H9 (cell line): ENCODE data around the gene KCNIP1. TPM values are rescaled to one million over a fixed set of nuclear protein-coding genes. Genes with fewer than 3 reads are reported as not detected.

Experiments used
- DNase-seq: peaks from one replicate; pipeline ENCODE4 v3.0.0-alpha.2; 2017
- H2AFZ ChIP-seq: one replicate; pipeline ENCODE4 v1.6.1; 2013; ENCODE audit warnings: mild to moderate bottlenecking, low read length, control low read depth, moderate library complexity
- H2AK5ac ChIP-seq: 2 replicates; pipeline ENCODE4 v1.6.1; 2013; ENCODE audit warnings: low read length, control low read depth, mixed read lengths; ENCODE audit not compliant: insufficient read length
- H2BK120ac ChIP-seq: one replicate; pipeline ENCODE4 v1.6.1; 2013; ENCODE audit warnings: low read depth, mild to moderate bottlenecking, low read length, control low read depth, inconsistent platforms; ENCODE audit not compliant: poor library complexity, severe bottlenecking
- H2BK12ac ChIP-seq: 2 replicates; pipeline ENCODE4 v1.6.1; 2013; ENCODE audit warnings: low read length, control low read depth, mixed read lengths, low read depth; ENCODE audit not compliant: insufficient read length
- H2BK15ac ChIP-seq: 2 replicates; pipeline ENCODE4 v1.6.1; 2013; ENCODE audit warnings: low read depth, low read length, control low read depth
- H2BK20ac ChIP-seq: one replicate; pipeline ENCODE4 v1.6.1; 2013; ENCODE audit warnings: low read depth, mild to moderate bottlenecking, low read length, control low read depth, inconsistent platforms; ENCODE audit not compliant: poor library complexity, severe bottlenecking
- H2BK5ac ChIP-seq: 2 replicates; pipeline ENCODE4 v1.6.1; 2013; ENCODE audit warnings: low read length, control low read depth, mixed read lengths; ENCODE audit not compliant: insufficient read length
- H3K14ac ChIP-seq: 2 replicates; pipeline ENCODE4 v1.6.1; 2013; ENCODE audit warnings: low read length, control low read depth; ENCODE audit not compliant: insufficient read depth
- H3K18ac ChIP-seq: 2 replicates; pipeline ENCODE4 v1.6.1; 2013; ENCODE audit warnings: low read depth, mild to moderate bottlenecking, mixed read lengths, low read length, control low read depth; ENCODE audit not compliant: insufficient read length
- H3K23ac ChIP-seq: 2 replicates; pipeline ENCODE4 v1.6.1; 2013; ENCODE audit warnings: low read length, control low read depth, mixed read lengths, low read depth; ENCODE audit not compliant: insufficient read length
- H3K23me2 ChIP-seq: 2 replicates; pipeline ENCODE4 v1.6.1; 2013; ENCODE audit warnings: low read depth, mild to moderate bottlenecking, mixed read lengths, low read length, control low read depth; ENCODE audit not compliant: insufficient read length, poor library complexity, severe bottlenecking
- H3K27ac ChIP-seq: 2 replicates; pipeline ENCODE4 v1.5.1; 2013; ENCODE audit warnings: low read length, control low read depth, mixed read lengths, low read depth; ENCODE audit not compliant: insufficient read length
- H3K27me3 ChIP-seq: 2 replicates; pipeline ENCODE4 v1.6.1; 2013; ENCODE audit warnings: low read length, control low read depth, inconsistent platforms; ENCODE audit not compliant: insufficient read depth
- H3K4ac ChIP-seq: 2 replicates; pipeline ENCODE4 v1.6.1; 2013; ENCODE audit warnings: low read depth, mild to moderate bottlenecking, control low read depth, inconsistent platforms, low read length, moderate library complexity
- H3K4me1 ChIP-seq: 2 replicates; pipeline ENCODE4 v1.6.1; 2013; ENCODE audit warnings: low read length, control low read depth, inconsistent platforms; ENCODE audit not compliant: insufficient read depth
- H3K4me2 ChIP-seq: 2 replicates; pipeline ENCODE4 v1.6.1; 2013; ENCODE audit warnings: low read length, control low read depth, mixed read lengths; ENCODE audit not compliant: insufficient read length, insufficient read depth
- H3K56ac ChIP-seq: 2 replicates; pipeline ENCODE4 v1.6.1; 2013; ENCODE audit warnings: low read depth, mild to moderate bottlenecking, mixed read lengths, low read length, control low read depth; ENCODE audit not compliant: insufficient read length
- H3K79me1 ChIP-seq: 2 replicates; pipeline ENCODE4 v1.6.1; 2013; ENCODE audit warnings: low read depth, mild to moderate bottlenecking, moderate library complexity, low read length, control low read depth, inconsistent platforms; ENCODE audit not compliant: insufficient read depth, poor library complexity, severe bottlenecking
- H3K79me2 ChIP-seq: 2 replicates; pipeline ENCODE4 v1.6.1; 2013; ENCODE audit warnings: low read length, control low read depth, inconsistent platforms; ENCODE audit not compliant: insufficient read depth
- H3K9ac ChIP-seq: 2 replicates; pipeline ENCODE4 v1.6.1; 2013; ENCODE audit warnings: low read length, control low read depth, mixed read lengths; ENCODE audit not compliant: insufficient read length; ENCODE audit errors: extremely low read depth
- H3K9me3 ChIP-seq: one replicate; pipeline ENCODE4 v1.6.1; 2013; ENCODE audit warnings: low read depth, low read length, inconsistent platforms; ENCODE audit not compliant: control insufficient read depth
- H3T11ph ChIP-seq: one replicate; pipeline ENCODE4 v1.6.1; 2013; ENCODE audit warnings: mild to moderate bottlenecking, low read length, control low read depth, inconsistent platforms
- H4K20me1 ChIP-seq: one replicate; pipeline ENCODE4 v1.6.1; 2013; ENCODE audit not compliant: control insufficient read depth, insufficient read length, insufficient read depth
- H4K5ac ChIP-seq: 2 replicates; pipeline ENCODE4 v1.6.1; 2013; ENCODE audit warnings: low read depth, mild to moderate bottlenecking, mixed read lengths, low read length, control low read depth; ENCODE audit not compliant: insufficient read length
- H4K8ac ChIP-seq: replicated peaks from 2 replicates; pipeline ENCODE4 v1.6.1; 2013; ENCODE audit warnings: low read length, control low read depth, mixed read lengths, low read depth; ENCODE audit not compliant: insufficient read length
- H4K91ac ChIP-seq: 2 replicates; pipeline ENCODE4 v1.6.1; 2013; ENCODE audit warnings: low read depth, mild to moderate bottlenecking, moderate library complexity, mixed read lengths, low read length, control low read depth; ENCODE audit not compliant: insufficient read length
- H3K27ac Mint-ChIP-seq, 3 experiments: 2 replicates in 2 of 3; 3 replicates in 1 of 3; pipeline ENCODE4 v1.8.0; 2020 to 2021; ENCODE audit warnings: mixed read lengths in 3 of 3, mild to moderate bottlenecking in 1 of 3, moderate library complexity in 1 of 3
- H3K27me3 Mint-ChIP-seq: 2 replicates; pipeline ENCODE4 v1.8.0; 2021; ENCODE audit warnings: low read depth, mild to moderate bottlenecking, moderate library complexity, mixed read lengths
- H3K36me3 Mint-ChIP-seq, 3 experiments: 2 replicates in 2 of 3; 3 replicates in 1 of 3; pipeline ENCODE4 v1.8.0; 2020 to 2021; ENCODE audit warnings: low read depth in 3 of 3, mixed read lengths in 3 of 3; ENCODE audit not compliant: insufficient read depth in 1 of 3
- H3K4me1 Mint-ChIP-seq, 2 experiments: 2 replicates each; pipeline ENCODE4 v1.8.0; 2020; ENCODE audit warnings: mixed read lengths in 2 of 2
- H3K4me3 Mint-ChIP-seq, 2 experiments: 2 replicates in 1 of 2; 3 replicates in 1 of 2; pipeline ENCODE4 v1.8.0; 2020 to 2021; ENCODE audit warnings: mild to moderate bottlenecking in 2 of 2, mixed read lengths in 2 of 2, moderate library complexity in 1 of 2
- H3K9me3 Mint-ChIP-seq, 2 experiments: 2 replicates in 1 of 2; 3 replicates in 1 of 2; pipeline ENCODE4 v1.8.0; 2020; ENCODE audit warnings: mild to moderate bottlenecking in 2 of 2, mixed read lengths in 2 of 2, moderate library complexity in 1 of 2
- WGBS: extraction: QIAGEN DNeasy Blood & Tissue Kit; methylation state at CpG from one replicate; pipeline ENCODE4 v1.1.7; 2013; ENCODE audit warnings: missing lambda C conversion rate, low lambda C conversion rate, mixed read lengths; ENCODE audit not compliant: insufficient read length; ENCODE audit errors: extremely low coverage; 5-methylcytosine and 5-hydroxymethylcytosine counted together
- total RNA-seq: library from RNA; stranded (reverse); gene quantifications from 2 replicates; pipeline ENCODE4 v1.2.1, GENCODE V29; 2021
- TF ChIP-seq, protein P1 (sequence below): fragments of 200-600 bp; sonication (generic); conservative IDR thresholded peaks from 3 replicates; pipeline ENCODE4 v1.8.0; 2021; ENCODE audit warnings: antibody characterized with exemption, mild to moderate bottlenecking

The KCNIP1 gene
- total RNA-seq, 1 experiment from 2014 or later: 0.63 TPM

GRCh38 chr5:170538696-170539586, 35.1 kb downstream of the KCNIP1 start:
- Mint-ChIP-seq H3K9me3 (no peaks in the 10 kb centered on the region), H3K36me3 (no peaks in the 10 kb centered on the region), H3K4me3 (no peak overlapping the region), H3K27me3 (0 out of 2 replicates have a peak, but pooled peaks cover 2% of the 10 kb centered on the region), H3K27ac (no peak overlapping the region; a peak in 1 of 7 replicates), H3K4me1 (peaks cover 11 to 29% of the 10 kb centered on the region in 2 experiments)
- Histone ChIP-seq H3K79me2 (no peaks in the 10 kb centered on the region), H4K5ac (no peak overlapping the region), H3K27me3 (no peaks in the 10 kb centered on the region), H2AK5ac (no peak overlapping the region), H3K27ac (no peak overlapping the region), H4K20me1 (no peaks in the 10 kb centered on the region), H4K8ac (no peak overlapping the region), H3K9me3 (no peaks in the 10 kb centered on the region), H2BK20ac (no peak overlapping the region), H3K4me1 (no peaks in the 10 kb centered on the region), H2AFZ (no peak overlapping the region), H3K56ac (no peak overlapping the region), H3K14ac (no peak overlapping the region; the same call in 1 of the 2 replicates), H3K79me1 (no peaks in the 10 kb centered on the region), H2BK12ac (no peak overlapping the region), H3K9ac (no peak overlapping the region), H2BK120ac (no peak overlapping the region), H4K91ac (no peak overlapping the region), H3K18ac (no peak overlapping the region), H3K4ac (no peak overlapping the region), H3K23me2 (no peaks in the 10 kb centered on the region), H3T11ph (no peak overlapping the region), H2BK5ac (no peak overlapping the region), H3K23ac (no peak overlapping the region), H3K4me2 (no peak overlapping the region), H2BK15ac (no peak overlapping the region)
- TF ChIP-seq, protein P1, sequence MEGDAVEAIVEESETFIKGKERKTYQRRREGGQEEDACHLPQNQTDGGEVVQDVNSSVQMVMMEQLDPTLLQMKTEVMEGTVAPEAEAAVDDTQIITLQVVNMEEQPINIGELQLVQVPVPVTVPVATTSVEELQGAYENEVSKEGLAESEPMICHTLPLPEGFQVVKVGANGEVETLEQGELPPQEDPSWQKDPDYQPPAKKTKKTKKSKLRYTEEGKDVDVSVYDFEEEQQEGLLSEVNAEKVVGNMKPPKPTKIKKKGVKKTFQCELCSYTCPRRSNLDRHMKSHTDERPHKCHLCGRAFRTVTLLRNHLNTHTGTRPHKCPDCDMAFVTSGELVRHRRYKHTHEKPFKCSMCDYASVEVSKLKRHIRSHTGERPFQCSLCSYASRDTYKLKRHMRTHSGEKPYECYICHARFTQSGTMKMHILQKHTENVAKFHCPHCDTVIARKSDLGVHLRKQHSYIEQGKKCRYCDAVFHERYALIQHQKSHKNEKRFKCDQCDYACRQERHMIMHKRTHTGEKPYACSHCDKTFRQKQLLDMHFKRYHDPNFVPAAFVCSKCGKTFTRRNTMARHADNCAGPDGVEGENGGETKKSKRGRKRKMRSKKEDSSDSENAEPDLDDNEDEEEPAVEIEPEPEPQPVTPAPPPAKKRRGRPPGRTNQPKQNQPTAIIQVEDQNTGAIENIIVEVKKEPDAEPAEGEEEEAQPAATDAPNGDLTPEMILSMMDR: no peak
- DNase-seq: no peak
- WGBS: no CpG with 5 or more reads among the region's 6 CpGs
